HCT116 (cell line): ENCODE data around the gene GPX3. TPM values are rescaled to one million over a fixed set of nuclear protein-coding genes. Genes with fewer than 3 reads are reported as not detected.

Experiments used
- ATAC-seq: fragments of 200-7000 bp; cut with Tn5 transposase; 2 replicates; pipeline ENCODE4 v1.9.1; 2020; ENCODE audit warnings: mild to moderate bottlenecking, moderate library complexity
- BruUV-seq: library from RNA; stranded (reverse); fragments of 400-500 nt; replicated peaks from 2 replicates; lab custom pipeline; 2021; lab: Mats Ljungman, UMichigan
- CTCF ChIA-PET: fragments of 300-600 bp; sonication (Branson Sonifier 250); formaldehyde crosslinking; loops from one replicate; lab custom pipeline; 2021; ENCODE audit warnings: antibody characterized with exemption; lab: Charles Lee
- POLR2A ChIA-PET: fragments of 300-600, 350-600 bp; sonication (Branson Sonifier 250); formaldehyde crosslinking; loops from one replicate; lab custom pipeline; 2021; ENCODE audit warnings: antibody characterized with exemption; lab: Charles Lee
- RAD21 ChIA-PET, 2 experiments: fragments of 300-600 bp; sonication (Branson Sonifier 250); formaldehyde crosslinking; loops; one replicate each; lab custom pipeline; 2023; ENCODE audit warnings: low total read pairs in 2 of 2; ENCODE audit not compliant: uncharacterized antibody in 2 of 2, unreplicated experiment in 2 of 2, low non-redundant PET in 1 of 2; lab: Charles Lee
- DNase-seq: peaks from one replicate; pipeline ENCODE4 v3.0.0-alpha.2; 2010; ENCODE audit warnings: low read depth, low spot score
- H2AFZ ChIP-seq: fragments of 200-600 bp; shearing (Covaris generic), sonication (generic); 2 replicates; pipeline ENCODE4 v1.6.1; 2017; ENCODE audit warnings: low read depth, mixed run types, mixed read lengths, antibody characterized with exemption, low read length; ENCODE audit not compliant: poor library complexity, severe bottlenecking
- H3K27ac ChIP-seq: 2 replicates; pipeline ENCODE4 v1.5.1; 2012; ENCODE audit warnings: low read depth, low read length
- H3K27me3 ChIP-seq: fragments of 200-600 bp; sonication (generic); 2 replicates; pipeline ENCODE4 v1.6.1; 2016; ENCODE audit warnings: mixed run types, low read length, mixed read lengths; ENCODE audit not compliant: insufficient read depth
- H3K36me3 ChIP-seq, 2 experiments: fragments of 200-500 bp in 1 of 2; fragments of 200-600 bp in 1 of 2; sonication (Bioruptor generic) in 1 of 2; sonication (generic) in 1 of 2; 2 replicates each; pipeline versions ENCODE4 v1.5.1 to v1.6.1; 2014 to 2016; ENCODE audit warnings: low read length in 2 of 2, inconsistent platforms in 1 of 2, mixed read lengths in 1 of 2, mixed run types in 1 of 2; ENCODE audit not compliant: insufficient read depth in 2 of 2, control insufficient read depth in 1 of 2
- H3K4me1 ChIP-seq, 2 experiments: fragments of 200-600 bp in 1 of 2; sonication (generic) in 1 of 2; 2 replicates each; pipeline versions ENCODE4 v1.5.1 to v1.6.1; 2012 to 2017; ENCODE audit warnings: low read length in 2 of 2, inconsistent platforms in 1 of 2, mild to moderate bottlenecking in 1 of 2, mixed read lengths in 1 of 2, mixed run types in 1 of 2, moderate library complexity in 1 of 2; ENCODE audit not compliant: insufficient read depth in 2 of 2, control insufficient read depth in 1 of 2
- H3K4me2 ChIP-seq: fragments of 200-600 bp; sonication (generic); 2 replicates; pipeline ENCODE4 v1.6.1; 2017; ENCODE audit warnings: mixed run types, low read length, mixed read lengths
- H3K4me3 ChIP-seq, 2 experiments: fragments of 200-600 bp in 1 of 2; sonication (generic) in 1 of 2; replicated peaks in 1 of 2; 2 replicates each; pipeline ENCODE4 v1.5.1; 2011 to 2016; ENCODE audit warnings: low read length in 2 of 2, control low read depth in 1 of 2, low read depth in 1 of 2, mild to moderate bottlenecking in 1 of 2, mixed read lengths in 1 of 2, mixed run types in 1 of 2
- H3K79me2 ChIP-seq: fragments of 200-600 bp; sonication (generic); 2 replicates; pipeline ENCODE4 v1.6.1; 2017; ENCODE audit warnings: mild to moderate bottlenecking, mixed run types, low read length, moderate library complexity, mixed read lengths; ENCODE audit not compliant: insufficient read depth
- H3K9ac ChIP-seq: fragments of 200-600 bp; sonication (generic); 2 replicates; pipeline ENCODE4 v1.6.1; 2016; ENCODE audit warnings: low read length, mixed read lengths
- H3K9me2 ChIP-seq: fragments of 200-600 bp; sonication (generic), shearing (Covaris generic); 2 replicates; pipeline ENCODE4 v1.6.1; 2017; ENCODE audit warnings: mixed run types, mild to moderate bottlenecking, moderate library complexity; ENCODE audit not compliant: insufficient read depth
- H3K9me3 ChIP-seq, 2 experiments: fragments of 200-500 bp in 1 of 2; fragments of 200-600 bp in 1 of 2; sonication (Bioruptor generic) in 1 of 2; sonication (generic) in 1 of 2; 2 replicates each; pipeline ENCODE4 v1.6.1; 2014 to 2017; ENCODE audit warnings: low read length in 2 of 2, mixed read lengths in 2 of 2, inconsistent platforms in 1 of 2, low read depth in 1 of 2, mild to moderate bottlenecking in 1 of 2, mixed run types in 1 of 2, moderate library complexity in 1 of 2; ENCODE audit not compliant: control insufficient read depth in 1 of 2, insufficient read depth in 1 of 2
- H4K20me1 ChIP-seq: fragments of 200-600 bp; sonication (generic), shearing (Covaris generic); 2 replicates; pipeline ENCODE4 v1.6.1; 2017; ENCODE audit warnings: mixed run types, mild to moderate bottlenecking, moderate library complexity; ENCODE audit not compliant: insufficient read depth
- CBX3 ChIP-seq: IDR thresholded peaks from 2 replicates; pipeline ENCODE4 v1.6.1; 2012; ENCODE audit warnings: low read depth
- CEBPB ChIP-seq: IDR thresholded peaks from 2 replicates; pipeline ENCODE4 v1.6.1; 2012; ENCODE audit warnings: low read depth
- EGR1 ChIP-seq: IDR thresholded peaks from 2 replicates; pipeline ENCODE4 v1.6.1; 2012; ENCODE audit warnings: low read depth
- ELF1 ChIP-seq: IDR thresholded peaks from 2 replicates; pipeline ENCODE4 v1.6.1; 2012; ENCODE audit warnings: low read depth, borderline replicate concordance
- EZH2 ChIP-seq: fragments of 200-600 bp; sonication (generic); IDR thresholded peaks from 2 replicates; pipeline ENCODE4 v1.6.1; 2017; ENCODE audit warnings: antibody characterized with exemption, mixed run types
- JUND ChIP-seq: IDR thresholded peaks from 2 replicates; pipeline ENCODE4 v1.6.1; 2012
- POLR2A ChIP-seq: IDR thresholded peaks from 2 replicates; pipeline ENCODE4 v1.7.0; 2011; ENCODE audit warnings: borderline replicate concordance; ENCODE audit not compliant: insufficient read depth, insufficient read length; ENCODE audit errors: extremely low read depth
- POLR2AphosphoS5 ChIP-seq: IDR thresholded peaks from 2 replicates; pipeline ENCODE4 v1.6.1; 2011; ENCODE audit warnings: mild to moderate bottlenecking, low read depth, low read length, moderate library complexity
- RAD21 ChIP-seq: IDR thresholded peaks from 2 replicates; pipeline ENCODE4 v1.6.1; 2012; ENCODE audit warnings: low read depth, mild to moderate bottlenecking
- TCF7L2 ChIP-seq: IDR thresholded peaks from 2 replicates; pipeline ENCODE4 v1.7.0; 2011; ENCODE audit warnings: borderline replicate concordance, inconsistent platforms; ENCODE audit not compliant: insufficient read depth, insufficient read length; ENCODE audit errors: extremely low read depth
- YY1 ChIP-seq: IDR thresholded peaks from 2 replicates; pipeline ENCODE4 v1.6.1; 2011; ENCODE audit warnings: low read length, low read depth, moderate library complexity, mild to moderate bottlenecking; ENCODE audit not compliant: insufficient replicate concordance; ENCODE audit errors: extremely low read depth
- ZFX ChIP-seq: fragments of 450-650 bp; IDR thresholded peaks from 2 replicates; pipeline ENCODE4 v1.6.1; 2017
- ZNF274 ChIP-seq: fragments of 200-500 bp; sonication (Bioruptor generic); IDR thresholded peaks from 2 replicates; pipeline ENCODE4 v1.6.1; 2014; ENCODE audit warnings: mild to moderate bottlenecking, low read depth, low read length, inconsistent platforms
- intact Hi-C: fragments of 100-400 bp; cut with micrococcal nuclease; formaldehyde crosslinking; loops from 2 replicates; pipeline ENCODE4 v1.10.0; 2022
- total RNA-seq: library from RNA; stranded (reverse); gene quantifications from one replicate; pipeline ENCODE4 v1.2.1, GENCODE V29; 2021; ENCODE audit not compliant: unreplicated experiment
- TF ChIP-seq, protein P1 (sequence below): IDR thresholded peaks from 2 replicates; pipeline ENCODE4 v1.6.1; 2012
- TF ChIP-seq, protein P2 (sequence below): IDR thresholded peaks from 2 replicates; pipeline ENCODE4 v1.6.1; 2012; ENCODE audit warnings: low read depth
- TF ChIP-seq, protein P3 (sequence below): IDR thresholded peaks from 2 replicates; pipeline ENCODE4 v1.6.1; 2012

Gene GPX3
- total RNA-seq, 1 experiment from 2014 or later = 0.96 TPM

DNA sequence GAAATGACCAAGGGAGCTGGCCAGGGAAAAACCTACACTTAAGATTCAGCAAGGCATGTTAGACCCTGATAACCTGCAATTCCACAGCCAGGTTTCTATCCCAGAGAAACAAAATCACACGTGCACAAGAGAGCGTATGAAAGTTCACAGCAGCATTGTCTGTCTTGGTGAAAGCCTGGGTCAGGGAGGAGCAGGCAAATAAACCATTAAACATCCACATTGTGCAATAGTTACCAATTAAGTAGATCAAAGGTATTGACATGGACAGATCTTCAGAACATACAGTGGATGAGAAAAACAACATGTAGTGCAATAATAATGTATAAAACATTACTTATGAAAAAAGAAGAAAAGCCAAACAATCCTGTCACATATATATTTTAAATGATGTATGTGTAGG, 15.9 kb upstream of the GPX3 start:
- no peak overlapping the region for H3K4me3 ChIP-seq
- intact Hi-C loops = loop anchor here (10.0 kb wide), 2 partner anchors 230 to 520 kb away; no protein-coding TSS in a partner anchor
- no peak overlapping the region for H3K27ac ChIP-seq
- no peak overlapping the region for H2AFZ ChIP-seq
- ATAC-seq = no peak
- DNase-seq = no peak
- no peaks in the 10 kb centered on the region for H4K20me1 ChIP-seq
- H3K9ac ChIP-seq = no peak overlapping the region
- peaks cover 6% of the 10 kb centered on the region; the same call in 1 of the 2 replicates for H3K27me3 ChIP-seq
- no TSS peak for BruUV-seq
- H3K36me3 ChIP-seq = no peaks in the 10 kb centered on the region
- ChIA-PET CTCF (interaction anchor here (0.8 kb wide), 1 partner anchor 161 kb away, joined by 3 read pairs; no protein-coding TSS in a partner anchor), POLR2A (no interaction called here), RAD21 (no interaction called here)
- H3K79me2 ChIP-seq = no peaks in the 10 kb centered on the region
- H3K9me2 ChIP-seq = no peaks in the 10 kb centered on the region
- peaks cover 0 to 16% of the 10 kb centered on the region in 2 experiments; a peak in 2 of 4 replicates for H3K4me1 ChIP-seq
- H3K9me3 ChIP-seq = no peaks in the 10 kb centered on the region
- no peak overlapping the region for H3K4me2 ChIP-seq
- 0 out of 2 replicates have a peak, but pooled peaks have one; percentile 11 for TF ChIP-seq CEBPB
- TF ChIP-seq, protein P1, sequence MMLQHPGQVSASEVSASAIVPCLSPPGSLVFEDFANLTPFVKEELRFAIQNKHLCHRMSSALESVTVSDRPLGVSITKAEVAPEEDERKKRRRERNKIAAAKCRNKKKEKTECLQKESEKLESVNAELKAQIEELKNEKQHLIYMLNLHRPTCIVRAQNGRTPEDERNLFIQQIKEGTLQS = no peak

DNA sequence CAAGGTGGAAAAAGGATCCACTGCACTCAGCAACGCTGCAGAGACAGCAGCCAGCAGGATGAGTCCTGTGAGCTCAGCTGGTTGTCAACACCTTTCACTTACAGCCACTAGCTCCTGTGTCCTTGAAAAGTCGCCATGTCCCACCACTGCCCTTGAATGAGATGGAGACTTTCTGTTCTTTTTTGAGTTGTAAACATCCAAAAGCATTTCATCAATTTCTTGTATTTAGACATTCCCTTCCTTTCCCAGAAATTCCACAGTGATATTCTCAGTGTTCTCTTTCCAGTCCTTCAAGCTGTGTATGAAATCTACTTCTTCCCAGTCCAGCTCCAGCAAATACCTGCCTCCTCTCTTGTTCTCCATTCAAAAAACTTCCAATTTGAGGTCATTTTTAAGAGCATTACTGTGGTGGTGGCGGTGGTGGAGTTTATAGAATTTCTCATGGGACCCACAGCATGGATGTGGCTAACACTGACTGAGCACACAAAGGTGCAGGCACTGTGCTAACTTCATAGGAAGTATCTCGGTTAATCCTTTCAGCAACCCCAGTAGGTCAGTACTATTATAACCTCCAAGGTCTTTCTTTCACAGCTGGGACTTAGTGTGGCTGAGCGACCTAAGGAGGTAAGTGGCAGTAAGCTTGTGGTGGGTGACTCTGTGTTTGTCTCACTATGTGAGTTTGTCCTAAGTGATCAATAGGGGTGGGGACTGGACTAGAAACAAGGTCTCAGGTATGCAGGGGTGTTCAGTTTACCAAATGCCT, 15.0 kb upstream of the GPX3 start:
- ChIA-PET POLR2A (no interaction called here), CTCF (interaction anchor here (0.7 to 0.8 kb wide), 2 partner anchors 160 kb away, joined by 3 to 4 read pairs; no protein-coding TSS in a partner anchor), RAD21 (no interaction called here)
- no peaks in the 10 kb centered on the region for H3K79me2 ChIP-seq
- H2AFZ ChIP-seq = no peak overlapping the region
- H3K9me2 ChIP-seq = no peaks in the 10 kb centered on the region
- BruUV-seq = no TSS peak
- H3K27ac ChIP-seq = no peak overlapping the region
- H3K9me3 ChIP-seq = no peaks in the 10 kb centered on the region
- intact Hi-C loops = loop anchor here (10.0 kb wide), 2 partner anchors 229 to 519 kb away; no protein-coding TSS in a partner anchor
- ATAC-seq = peak; percentile 63
- no peak overlapping the region for H3K4me3 ChIP-seq
- H3K4me1 ChIP-seq = peaks cover 0 to 16% of the 10 kb centered on the region in 2 experiments; a peak in 2 of 4 replicates
- no peaks in the 10 kb centered on the region for H4K20me1 ChIP-seq
- H3K27me3 ChIP-seq = no peaks in the 10 kb centered on the region
- peak overlapping the region; percentile 4; the same call in 1 of the 2 replicates for H3K4me2 ChIP-seq
- H3K36me3 ChIP-seq = no peaks in the 10 kb centered on the region
- no peak overlapping the region for H3K9ac ChIP-seq
- DNase-seq = peak; percentile 13
- TF ChIP-seq TCF7L2 = no peak
- TF ChIP-seq, protein P2, sequence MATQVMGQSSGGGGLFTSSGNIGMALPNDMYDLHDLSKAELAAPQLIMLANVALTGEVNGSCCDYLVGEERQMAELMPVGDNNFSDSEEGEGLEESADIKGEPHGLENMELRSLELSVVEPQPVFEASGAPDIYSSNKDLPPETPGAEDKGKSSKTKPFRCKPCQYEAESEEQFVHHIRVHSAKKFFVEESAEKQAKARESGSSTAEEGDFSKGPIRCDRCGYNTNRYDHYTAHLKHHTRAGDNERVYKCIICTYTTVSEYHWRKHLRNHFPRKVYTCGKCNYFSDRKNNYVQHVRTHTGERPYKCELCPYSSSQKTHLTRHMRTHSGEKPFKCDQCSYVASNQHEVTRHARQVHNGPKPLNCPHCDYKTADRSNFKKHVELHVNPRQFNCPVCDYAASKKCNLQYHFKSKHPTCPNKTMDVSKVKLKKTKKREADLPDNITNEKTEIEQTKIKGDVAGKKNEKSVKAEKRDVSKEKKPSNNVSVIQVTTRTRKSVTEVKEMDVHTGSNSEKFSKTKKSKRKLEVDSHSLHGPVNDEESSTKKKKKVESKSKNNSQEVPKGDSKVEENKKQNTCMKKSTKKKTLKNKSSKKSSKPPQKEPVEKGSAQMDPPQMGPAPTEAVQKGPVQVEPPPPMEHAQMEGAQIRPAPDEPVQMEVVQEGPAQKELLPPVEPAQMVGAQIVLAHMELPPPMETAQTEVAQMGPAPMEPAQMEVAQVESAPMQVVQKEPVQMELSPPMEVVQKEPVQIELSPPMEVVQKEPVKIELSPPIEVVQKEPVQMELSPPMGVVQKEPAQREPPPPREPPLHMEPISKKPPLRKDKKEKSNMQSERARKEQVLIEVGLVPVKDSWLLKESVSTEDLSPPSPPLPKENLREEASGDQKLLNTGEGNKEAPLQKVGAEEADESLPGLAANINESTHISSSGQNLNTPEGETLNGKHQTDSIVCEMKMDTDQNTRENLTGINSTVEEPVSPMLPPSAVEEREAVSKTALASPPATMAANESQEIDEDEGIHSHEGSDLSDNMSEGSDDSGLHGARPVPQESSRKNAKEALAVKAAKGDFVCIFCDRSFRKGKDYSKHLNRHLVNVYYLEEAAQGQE = no peak
- TF ChIP-seq, protein P1 = no peak
- TF ChIP-seq CBX3 = no peak
- TF ChIP-seq YY1 = no peak
- no peak for TF ChIP-seq ELF1
- TF ChIP-seq JUND = no peak
- TF ChIP-seq EZH2 = no peak
- no peak for TF ChIP-seq ZFX
- TF ChIP-seq EGR1 = no peak
- TF ChIP-seq, protein P3, sequence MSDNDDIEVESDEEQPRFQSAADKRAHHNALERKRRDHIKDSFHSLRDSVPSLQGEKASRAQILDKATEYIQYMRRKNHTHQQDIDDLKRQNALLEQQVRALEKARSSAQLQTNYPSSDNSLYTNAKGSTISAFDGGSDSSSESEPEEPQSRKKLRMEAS = no peak
- no peak for TF ChIP-seq POLR2AphosphoS5
- no peak for TF ChIP-seq ZNF274
- no peak for TF ChIP-seq RAD21
- TF ChIP-seq POLR2A = no peak
